ENCODE data around the gene ADGRD2. TPM values are rescaled to one million over a fixed set of nuclear protein-coding genes. Genes with fewer than 3 reads are reported as not detected.

Gene ADGRD2
- total RNA-seq, 1 donor from 2014 or later: not detected

DNA sequence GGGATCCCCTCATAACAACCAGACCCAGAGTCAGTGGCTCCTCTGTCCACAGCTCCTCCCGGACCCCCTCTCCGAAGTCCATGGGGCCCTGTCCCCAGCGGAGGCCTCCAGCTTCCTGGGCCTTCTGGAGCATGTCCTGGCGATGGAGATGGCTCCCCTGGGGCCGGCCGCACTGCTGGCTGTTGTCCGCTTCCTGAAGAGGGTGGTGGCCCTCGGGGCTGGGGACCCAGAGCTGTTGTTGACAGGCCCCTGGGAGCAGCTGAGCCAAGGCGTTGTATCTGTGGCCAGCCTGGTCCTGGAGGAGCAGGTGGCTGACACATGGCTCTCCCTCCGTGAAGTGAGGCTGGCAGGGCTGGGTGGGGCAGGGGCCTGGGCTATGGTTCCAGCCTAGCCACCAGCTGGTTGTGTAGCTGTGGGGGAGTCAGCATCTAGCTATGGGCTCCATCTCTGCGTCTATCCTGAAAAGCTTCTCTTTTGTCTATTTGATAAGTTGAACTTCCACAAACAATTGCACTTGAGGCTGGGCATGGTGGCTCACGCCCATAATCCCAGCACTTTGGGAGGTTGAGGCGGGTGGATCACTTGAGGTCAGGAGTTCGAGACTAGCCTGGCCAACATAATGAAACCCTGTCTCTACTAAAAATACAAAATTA lies 4.7 kb downstream of the ADGRD2 start:
- Mint-ChIP-seq H3K36me3 (ENCODE audit: low read depth) (no peaks in the 10 kb centered on the region), H3K4me3 (no peak overlapping the region), H3K9me3 (no peaks in the 10 kb centered on the region), H3K27ac (no peak overlapping the region), H3K4me1 (ENCODE audit: low read depth) (no peaks in the 10 kb centered on the region), H3K27me3 (ENCODE audit: insufficient read depth) (peaks cover 4% of the 10 kb centered on the region)
- DNase-seq (ENCODE audit: low spot score): no peak
- intact Hi-C loops (cut with micrococcal nuclease): no loop called here

GRCh38 chr9:124455820-124456219 lies 5.6 kb downstream of the ADGRD2 start:
- Mint-ChIP-seq H3K27ac (no peak overlapping the region), H3K27me3 (ENCODE audit: insufficient read depth) (peaks cover 3% of the 10 kb centered on the region), H3K9me3 (no peaks in the 10 kb centered on the region), H3K4me1 (ENCODE audit: low read depth) (no peaks in the 10 kb centered on the region), H3K4me3 (no peak overlapping the region), H3K36me3 (ENCODE audit: low read depth) (no peaks in the 10 kb centered on the region)
- DNase-seq (ENCODE audit: low spot score): no peak
- intact Hi-C loops (cut with micrococcal nuclease): no loop called here

GRCh38 chr9:124456341-124457078 lies 6.3 kb downstream of the ADGRD2 start:
- H3K4me3 Mint-ChIP-seq: no peak overlapping the region
- H3K9me3 Mint-ChIP-seq: no peaks in the 10 kb centered on the region
- no peak for DNase-seq (ENCODE audit: low spot score)
- H3K27me3 Mint-ChIP-seq (ENCODE audit: insufficient read depth): peaks cover 2% of the 10 kb centered on the region
- no peaks in the 10 kb centered on the region for H3K36me3 Mint-ChIP-seq (ENCODE audit: low read depth)
- no peak overlapping the region for H3K27ac Mint-ChIP-seq
- intact Hi-C loops (cut with micrococcal nuclease): no loop called here
- no peaks in the 10 kb centered on the region for H3K4me1 Mint-ChIP-seq (ENCODE audit: low read depth)

DNA sequence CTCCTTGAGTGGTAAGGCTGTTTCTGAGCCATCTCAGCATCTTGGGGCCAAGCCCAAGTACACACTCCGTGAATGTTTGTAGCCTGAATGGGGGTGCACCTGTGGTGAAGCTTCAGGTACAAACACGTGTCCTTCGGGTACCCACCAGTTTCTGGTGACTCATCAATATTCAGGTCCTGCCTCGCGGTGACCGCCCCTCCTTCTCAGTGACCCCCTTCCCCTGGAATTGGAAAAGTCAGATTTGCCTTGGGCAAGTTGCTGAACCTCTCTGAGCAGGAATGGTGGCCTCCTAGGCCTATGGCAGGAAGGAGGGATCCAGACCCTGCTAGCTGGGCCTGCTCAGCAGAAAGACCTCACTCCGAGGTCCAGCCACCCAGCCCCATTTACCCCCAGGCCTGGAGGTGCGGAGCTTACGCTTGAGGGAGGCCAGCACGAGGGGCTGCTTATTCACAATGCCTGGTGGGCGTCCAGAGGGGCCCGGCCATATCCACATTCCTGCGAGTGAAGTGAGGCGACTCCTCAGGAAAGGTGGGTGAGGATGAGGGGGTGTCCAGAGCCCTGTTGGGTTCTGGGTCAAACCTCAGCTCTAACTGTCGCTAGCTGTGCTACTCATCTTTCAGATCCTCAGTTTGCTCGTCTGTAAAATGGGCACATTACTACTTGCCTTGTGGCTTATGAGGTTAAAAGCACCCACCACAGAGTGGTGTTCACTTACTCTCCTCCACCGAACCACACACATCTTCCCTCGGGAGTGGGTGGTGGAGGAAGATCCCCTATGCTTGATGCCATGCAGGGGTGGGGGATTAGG lies 7.0 kb downstream of the ADGRD2 start:
- intact Hi-C loops (cut with micrococcal nuclease): no loop called here
- peaks cover 2% of the 10 kb centered on the region for H3K27me3 Mint-ChIP-seq (ENCODE audit: insufficient read depth)
- no peak overlapping the region for H3K4me3 Mint-ChIP-seq
- H3K36me3 Mint-ChIP-seq (ENCODE audit: low read depth): no peaks in the 10 kb centered on the region
- H3K9me3 Mint-ChIP-seq: no peaks in the 10 kb centered on the region
- H3K4me1 Mint-ChIP-seq (ENCODE audit: low read depth): no peaks in the 10 kb centered on the region
- DNase-seq (ENCODE audit: low spot score): no peak
- no peak overlapping the region for H3K27ac Mint-ChIP-seq

GRCh38 chr9:124457887-124458431 lies 7.7 kb downstream of the ADGRD2 start:
- H3K9me3 Mint-ChIP-seq: no peaks in the 10 kb centered on the region
- H3K4me1 Mint-ChIP-seq (ENCODE audit: low read depth): no peaks in the 10 kb centered on the region
- no peaks in the 10 kb centered on the region for H3K36me3 Mint-ChIP-seq (ENCODE audit: low read depth)
- no peak overlapping the region for H3K4me3 Mint-ChIP-seq
- H3K27ac Mint-ChIP-seq: no peak overlapping the region
- DNase-seq (ENCODE audit: low spot score): no peak
- peaks cover 5% of the 10 kb centered on the region for H3K27me3 Mint-ChIP-seq (ENCODE audit: insufficient read depth)
- intact Hi-C loops (cut with micrococcal nuclease): no loop called here

GRCh38 chr9:124458441-124458840 lies 8.2 kb downstream of the ADGRD2 start:
- Mint-ChIP-seq H3K27me3 (ENCODE audit: insufficient read depth) (peaks cover 5% of the 10 kb centered on the region), H3K27ac (no peak overlapping the region)

DNA sequence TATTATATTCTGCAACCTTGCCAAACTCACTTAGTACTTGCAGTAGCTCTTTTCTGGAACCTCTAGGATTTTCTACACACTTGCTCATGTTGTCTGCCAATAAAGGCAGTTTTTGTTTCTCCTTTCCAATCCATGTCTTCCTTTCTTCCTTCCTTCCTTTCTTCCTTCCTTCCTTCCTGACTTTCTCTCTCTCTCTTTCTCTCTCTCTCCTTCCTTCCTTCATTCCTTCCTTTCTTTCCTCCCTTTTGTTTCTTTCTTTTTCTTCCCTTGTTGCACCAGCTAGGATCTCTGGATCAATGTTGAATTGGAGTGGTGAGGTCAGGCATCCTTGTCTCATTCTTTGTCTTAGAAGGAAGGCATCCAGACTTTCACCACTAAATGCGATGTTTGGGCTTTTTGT lies 12.5 kb downstream of the ADGRD2 start:
- H3K4me1 Mint-ChIP-seq (ENCODE audit: low read depth): no peaks in the 10 kb centered on the region
- no peaks in the 10 kb centered on the region for H3K9me3 Mint-ChIP-seq
- intact Hi-C loops (cut with micrococcal nuclease): no loop called here
- DNase-seq (ENCODE audit: low spot score): no peak
- no peak overlapping the region for H3K4me3 Mint-ChIP-seq
- H3K36me3 Mint-ChIP-seq (ENCODE audit: low read depth): no peaks in the 10 kb centered on the region
- no peak overlapping the region for H3K27ac Mint-ChIP-seq
- peaks cover 10% of the 10 kb centered on the region for H3K27me3 Mint-ChIP-seq (ENCODE audit: insufficient read depth)

More at GRCh38 chr9:124458441-124458840, 8.2 kb downstream of the ADGRD2 start:
- Mint-ChIP-seq H3K9me3 (no peaks in the 10 kb centered on the region), H3K4me3 (no peak overlapping the region), H3K4me1 (ENCODE audit: low read depth) (no peaks in the 10 kb centered on the region), H3K36me3 (ENCODE audit: low read depth) (no peaks in the 10 kb centered on the region)
- no peak for DNase-seq (ENCODE audit: low spot score)
- intact Hi-C loops (cut with micrococcal nuclease): no loop called here

DNA sequence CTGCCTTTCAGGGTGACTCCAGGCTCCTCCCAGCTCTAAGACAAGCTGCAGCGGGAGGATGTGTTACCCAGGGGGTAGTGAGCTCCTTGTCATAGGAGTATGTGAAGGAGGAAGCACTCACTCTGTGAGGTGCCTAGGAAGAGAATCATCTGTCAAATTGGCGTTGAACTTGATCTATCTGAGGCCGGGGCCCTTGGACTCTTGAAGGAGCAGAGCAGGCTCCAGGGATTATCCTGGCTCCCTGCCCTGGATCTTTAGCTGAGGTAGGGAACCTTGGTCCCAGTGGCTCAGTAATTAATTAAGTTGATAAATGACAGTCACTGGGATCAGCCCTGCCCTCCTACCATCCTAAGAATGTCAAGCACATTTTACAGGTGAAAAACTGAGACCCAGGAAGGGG lies 15.5 kb downstream of the ADGRD2 start:
- Mint-ChIP-seq H3K4me3 (no peak overlapping the region), H3K27me3 (ENCODE audit: insufficient read depth) (peaks cover 10% of the 10 kb centered on the region), H3K4me1 (ENCODE audit: low read depth) (no peaks in the 10 kb centered on the region), H3K36me3 (ENCODE audit: low read depth) (no peaks in the 10 kb centered on the region), H3K9me3 (no peaks in the 10 kb centered on the region), H3K27ac (no peak overlapping the region)
- no peak for DNase-seq (ENCODE audit: low spot score)
- intact Hi-C loops (cut with micrococcal nuclease): no loop called here

DNA sequence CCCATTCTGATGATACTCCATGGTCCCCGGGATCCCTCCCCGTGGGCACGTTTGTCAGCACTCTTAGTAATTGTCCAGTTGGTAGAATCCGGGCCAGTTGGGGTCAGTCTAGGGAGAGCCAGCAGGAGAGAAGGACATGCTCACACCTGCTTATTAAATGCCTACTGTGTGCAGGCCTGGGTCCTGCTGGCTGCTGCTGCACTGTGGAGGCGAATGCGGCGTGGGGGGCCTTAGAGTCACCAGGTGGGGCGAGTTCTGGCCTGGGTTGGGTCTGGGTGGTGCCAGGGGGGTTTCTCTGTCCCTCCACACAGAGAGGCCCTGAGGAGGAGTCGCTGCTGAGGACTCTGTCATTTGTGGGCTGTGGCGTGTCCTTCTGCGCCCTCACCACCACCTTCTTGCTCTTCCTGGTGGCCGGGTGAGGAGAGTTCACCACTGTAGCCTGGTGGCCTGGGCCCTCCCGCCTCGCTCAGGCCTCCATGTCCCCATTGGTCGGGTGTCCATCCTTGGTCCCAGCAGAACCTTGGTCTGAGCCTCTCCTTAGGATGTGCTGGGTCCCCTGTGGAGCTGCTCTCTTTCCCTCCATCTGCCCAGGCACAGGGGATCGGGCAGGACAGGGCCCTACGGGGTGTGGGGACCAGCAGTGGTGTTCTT lies 17.3 kb downstream of the ADGRD2 start:
- peaks cover 8% of the 10 kb centered on the region for H3K27me3 Mint-ChIP-seq (ENCODE audit: insufficient read depth)
- no peaks in the 10 kb centered on the region for H3K4me1 Mint-ChIP-seq (ENCODE audit: low read depth)
- H3K4me3 Mint-ChIP-seq: no peak overlapping the region
- intact Hi-C loops (cut with micrococcal nuclease): no loop called here
- no peaks in the 10 kb centered on the region for H3K36me3 Mint-ChIP-seq (ENCODE audit: low read depth)
- H3K27ac Mint-ChIP-seq: no peak overlapping the region
- no peaks in the 10 kb centered on the region for H3K9me3 Mint-ChIP-seq
- no peak for DNase-seq (ENCODE audit: low spot score)

GRCh38 chr9:124468061-124468740 lies 17.9 kb downstream of the ADGRD2 start:
- H3K36me3 Mint-ChIP-seq (ENCODE audit: low read depth): no peaks in the 10 kb centered on the region
- H3K27me3 Mint-ChIP-seq (ENCODE audit: insufficient read depth): peaks cover 5% of the 10 kb centered on the region
- intact Hi-C loops (cut with micrococcal nuclease): no loop called here
- no peaks in the 10 kb centered on the region for H3K9me3 Mint-ChIP-seq
- H3K27ac Mint-ChIP-seq: no peak overlapping the region
- H3K4me1 Mint-ChIP-seq (ENCODE audit: low read depth): no peaks in the 10 kb centered on the region
- no peak overlapping the region for H3K4me3 Mint-ChIP-seq
- no peak for DNase-seq (ENCODE audit: low spot score)

DNA sequence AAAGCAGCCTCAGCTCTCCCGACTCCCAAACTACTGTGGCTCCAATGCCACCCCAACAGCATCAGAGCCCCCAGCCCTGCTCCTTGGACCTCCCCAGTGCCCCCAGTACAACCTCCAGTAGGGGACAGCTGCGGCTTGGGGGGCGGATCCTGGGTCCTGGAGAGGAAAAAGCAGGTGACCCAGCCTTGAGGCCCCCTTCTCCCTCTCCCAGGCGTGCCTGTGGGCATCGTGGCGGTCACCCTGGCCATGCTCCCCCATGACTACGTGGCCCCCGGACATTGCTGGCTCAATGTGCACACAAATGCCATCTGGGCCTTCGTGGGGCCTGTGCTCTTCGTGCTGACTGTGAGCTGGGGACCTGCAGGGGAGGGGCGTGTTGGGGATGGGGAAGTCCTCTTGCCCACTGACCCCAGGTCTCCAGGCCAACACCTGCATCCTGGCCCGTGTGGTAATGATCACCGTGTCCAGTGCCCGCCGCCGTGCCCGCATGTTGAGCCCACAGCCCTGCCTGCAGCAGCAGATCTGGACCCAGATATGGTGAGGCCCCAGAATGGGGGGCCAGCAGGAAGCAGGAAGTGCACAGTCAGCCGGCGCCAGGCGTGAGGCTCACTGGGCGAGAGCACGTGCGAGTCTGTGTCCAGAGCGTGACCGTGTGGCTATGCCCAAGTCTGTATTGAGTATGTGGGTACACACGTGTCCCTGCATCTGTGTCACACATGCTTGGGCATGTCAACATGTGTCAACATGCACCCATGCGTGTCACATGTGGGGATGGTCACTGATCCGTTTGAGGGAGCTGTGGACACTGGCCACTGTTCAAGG lies 19.0 kb downstream of the ADGRD2 start:
- Mint-ChIP-seq H3K4me1 (ENCODE audit: low read depth) (no peaks in the 10 kb centered on the region), H3K36me3 (ENCODE audit: low read depth) (no peaks in the 10 kb centered on the region)

More for the DNA sequence above, 19.0 kb downstream of the ADGRD2 start:
- no peak for DNase-seq (ENCODE audit: low spot score)
- no peaks in the 10 kb centered on the region for H3K9me3 Mint-ChIP-seq
- intact Hi-C loops (cut with micrococcal nuclease): no loop called here
- peaks cover 5% of the 10 kb centered on the region for H3K27me3 Mint-ChIP-seq (ENCODE audit: insufficient read depth)
- H3K27ac Mint-ChIP-seq: no peak overlapping the region
- no peak overlapping the region for H3K4me3 Mint-ChIP-seq

Measured in activated T-helper 1 cell treated with anti-CD3 and anti-CD28 coated beads, Interleukin-12 subunit alpha, Interleukin-12 subunit beta, Interleukin-2, Interleukin-4 antibody, amounts not matched to agents 30 ng/mL and 10 ng/mL and 1 ng/mL, durations not matched to agents 14 hours and 24 hours and 36 hours (primary cell).